Hepatocyte (in vitro differentiated cells): Measurements from ENCODE around the gene XG. TPM values are rescaled to one million over a fixed set of nuclear protein-coding genes. Genes with fewer than 3 reads are reported as not detected.

Experiments
- DNase-seq: peaks from one replicate; pipeline ENCODE4 v3.0.0-alpha.2; 2016; ENCODE audit warnings: low spot score
- H2AFZ ChIP-seq: fragments of 200-600 bp; sonication (generic); 2 replicates; pipeline ENCODE4 v1.6.0; 2016; ENCODE audit warnings: antibody characterized with exemption, mild to moderate bottlenecking
- H3K27ac ChIP-seq: fragments of 200-600 bp; sonication (generic); 2 replicates; pipeline ENCODE4 v1.5.1; 2016; ENCODE audit warnings: mild to moderate bottlenecking
- H3K27me3 ChIP-seq: fragments of 200-600 bp; sonication (generic); 2 replicates; pipeline ENCODE4 v1.6.1; 2016
- H3K36me3 ChIP-seq: fragments of 200-600 bp; sonication (generic); replicated peaks from 2 replicates; pipeline ENCODE4 v1.5.1; 2016; ENCODE audit warnings: low read depth; ENCODE audit not compliant: insufficient read depth
- H3K4me1 ChIP-seq: fragments of 200-600 bp; sonication (generic); 2 replicates; pipeline ENCODE4 v1.5.1; 2016; ENCODE audit warnings: mild to moderate bottlenecking, moderate library complexity; ENCODE audit not compliant: insufficient read depth
- H3K4me2 ChIP-seq: fragments of 200-600 bp; sonication (generic); 2 replicates; pipeline ENCODE4 v1.6.0; 2016
- H3K4me3 ChIP-seq: fragments of 200-600 bp; sonication (generic); 2 replicates; pipeline ENCODE4 v1.5.1; 2016; ENCODE audit warnings: mild to moderate bottlenecking
- H3K79me2 ChIP-seq: fragments of 200-600 bp; sonication (generic); 2 replicates; pipeline ENCODE4 v1.6.0; 2017; ENCODE audit warnings: mild to moderate bottlenecking
- H3K9me2 ChIP-seq: fragments of 200-600 bp; sonication (generic); replicated peaks from 2 replicates; pipeline ENCODE4 v1.6.0; 2017; ENCODE audit warnings: mild to moderate bottlenecking; ENCODE audit not compliant: insufficient read depth
- H3K9me3 ChIP-seq: fragments of 200-600 bp; sonication (generic); 2 replicates; pipeline ENCODE4 v1.5.1; 2016; ENCODE audit warnings: low read depth, mild to moderate bottlenecking
- H4K20me1 ChIP-seq: fragments of 200-600 bp; sonication (generic); 2 replicates; pipeline ENCODE4 v1.6.0; 2016; ENCODE audit warnings: mild to moderate bottlenecking; ENCODE audit not compliant: insufficient read depth, poor library complexity, severe bottlenecking
- CTCF ChIP-seq: fragments of 200-600 bp; sonication (generic); IDR thresholded peaks from 2 replicates; pipeline ENCODE4 v1.5.1; 2016; ENCODE audit warnings: antibody characterized with exemption, mild to moderate bottlenecking; ENCODE audit not compliant: poor library complexity
- EZH2 ChIP-seq: fragments of 200-600 bp; sonication (generic); IDR thresholded peaks from 2 replicates; pipeline ENCODE4 v1.6.1; 2016; ENCODE audit warnings: antibody characterized with exemption, mild to moderate bottlenecking, borderline replicate concordance
- EZH2phosphoT487 ChIP-seq: fragments of 200-600 bp; sonication (generic); IDR thresholded peaks from one replicate; pipeline ENCODE4 v1.6.1; 2018; ENCODE audit warnings: antibody characterized with exemption, mild to moderate bottlenecking, low read depth, moderate library complexity; ENCODE audit not compliant: unreplicated experiment, severe bottlenecking
- WGBS: methylation state at CpG from one replicate; pipeline ENCODE4 v1.1.6; 2016; ENCODE audit warnings: low lambda C conversion rate; ENCODE audit errors: missing lambda C conversion rate; 5-methylcytosine and 5-hydroxymethylcytosine counted together
- polyA plus RNA-seq: library from polyadenylated mRNA; unstranded; fragments of >200 nt; fragmentation: Nextera tagmentation; extraction: Ambion mirVana; gene quantifications from 2 replicates; pipeline ENCODE4 v1.2.1, GENCODE V29; 2016
- total RNA-seq: library from RNA; depleted of rRNA; stranded (reverse); fragments of >200 nt; gene quantifications from 2 replicates; pipeline ENCODE4 v1.2.3, GENCODE V29; 2014

Gene XG
- total and polyA plus RNA-seq, 2 experiments from 2014 or later, result 0.53 to 0.64 TPM

DNA sequence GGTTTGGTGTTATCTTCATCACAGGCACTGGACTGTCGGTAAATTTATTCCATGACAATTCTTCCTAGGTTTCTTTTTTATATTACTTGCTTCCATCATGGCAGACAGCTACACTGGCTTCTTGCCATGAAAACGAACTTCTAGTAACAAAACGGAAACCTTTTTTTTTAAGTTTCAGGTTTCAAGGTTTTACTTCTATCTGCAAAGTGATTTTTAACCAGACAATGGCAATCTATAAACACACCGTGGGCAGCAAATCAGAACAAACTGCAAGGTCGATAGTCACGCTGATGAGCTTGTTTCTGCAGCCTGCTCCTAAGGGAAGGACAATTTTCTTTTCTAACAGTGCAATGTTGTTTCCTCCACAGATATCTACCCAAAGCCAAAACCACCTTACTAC, 29.9 kb downstream of the XG start:
- Histone ChIP-seq H3K4me1 (peaks cover 11% of the 10 kb centered on the region), H3K79me2 (no peaks in the 10 kb centered on the region), H3K4me2 (peak overlapping the region; percentile 66), H3K27ac (peak overlapping the region; percentile 78), H3K9me2 (no peaks in the 10 kb centered on the region), H3K4me3 (no peak overlapping the region), H3K27me3 (no peaks in the 10 kb centered on the region), H2AFZ (peak overlapping the region; percentile 24), H3K9me3 (no peaks in the 10 kb centered on the region), H4K20me1 (no peaks in the 10 kb centered on the region), H3K36me3 (no peaks in the 10 kb centered on the region)
- 7% methylated on average over 6 of the region's 6 CpGs for WGBS
- TF ChIP-seq CTCF (no peak), EZH2 (no peak), EZH2phosphoT487 (no peak)
- DNase-seq, result no peak

GRCh38 chrX:2782171-2782570, 30.3 kb downstream of the XG start:
- H3K4me2 ChIP-seq, result peak overlapping the region; percentile 66

GRCh38 chrX:2782778-2783177, 30.9 kb downstream of the XG start:
- Histone ChIP-seq H3K4me1 (peaks cover 11% of the 10 kb centered on the region), H3K9me3 (no peaks in the 10 kb centered on the region), H3K36me3 (no peaks in the 10 kb centered on the region), H3K4me3 (no peak overlapping the region), H3K9me2 (no peaks in the 10 kb centered on the region), H4K20me1 (no peaks in the 10 kb centered on the region), H3K4me2 (peak overlapping the region; percentile 66), H3K79me2 (no peaks in the 10 kb centered on the region), H3K27ac (no peak overlapping the region), H3K27me3 (no peaks in the 10 kb centered on the region), H2AFZ (no peak overlapping the region)
- TF ChIP-seq EZH2phosphoT487, result no peak
- TF ChIP-seq CTCF, result no peak
- DNase-seq, result no peak
- WGBS, result 57% methylated on average over 4 of the region's 4 CpGs

More at GRCh38 chrX:2782171-2782570, 30.3 kb downstream of the XG start:
- Histone ChIP-seq H3K79me2 (no peaks in the 10 kb centered on the region), H3K9me3 (no peaks in the 10 kb centered on the region), H3K27me3 (no peaks in the 10 kb centered on the region), H2AFZ (peak overlapping the region; percentile 24), H3K27ac (peak overlapping the region; percentile 78), H4K20me1 (no peaks in the 10 kb centered on the region), H3K4me1 (peaks cover 11% of the 10 kb centered on the region), H3K36me3 (no peaks in the 10 kb centered on the region), H3K4me3 (no peak overlapping the region), H3K9me2 (no peaks in the 10 kb centered on the region)
- no peak for DNase-seq
- TF ChIP-seq CTCF, result no peak
- no peak for TF ChIP-seq EZH2
- no peak for TF ChIP-seq EZH2phosphoT487
- 42% methylated on average over 4 of the region's 4 CpGs for WGBS

DNA sequence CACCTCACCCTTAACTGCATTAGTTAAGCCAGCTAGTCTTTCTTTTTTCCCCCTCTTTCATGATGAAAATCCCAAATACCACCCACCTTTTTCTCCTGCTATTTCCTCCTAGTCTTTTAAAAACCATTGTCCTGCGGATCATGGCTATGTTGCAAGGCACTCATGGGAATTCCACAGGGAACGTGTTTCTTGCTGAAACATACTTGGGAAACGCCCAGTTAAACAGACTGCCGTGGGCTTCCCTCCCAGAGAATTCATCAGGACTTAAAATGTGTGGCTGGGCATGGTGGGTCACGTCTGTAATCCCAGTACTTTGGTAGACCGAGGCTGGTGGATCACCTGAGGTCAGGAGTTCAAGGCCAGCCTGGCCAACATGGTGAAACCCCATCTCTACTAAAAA, 32.2 kb downstream of the XG start:
- no peak for TF ChIP-seq CTCF
- no peak for TF ChIP-seq EZH2phosphoT487
- TF ChIP-seq EZH2, result no peak
- Histone ChIP-seq H2AFZ (no peak overlapping the region), H3K27me3 (no peaks in the 10 kb centered on the region), H3K27ac (no peak overlapping the region), H3K4me1 (peaks cover 11% of the 10 kb centered on the region), H3K4me2 (no peak overlapping the region), H4K20me1 (no peaks in the 10 kb centered on the region), H3K36me3 (no peaks in the 10 kb centered on the region), H3K79me2 (no peaks in the 10 kb centered on the region), H3K4me3 (no peak overlapping the region), H3K9me3 (no peaks in the 10 kb centered on the region), H3K9me2 (no peaks in the 10 kb centered on the region)
- no peak for DNase-seq
- 86% methylated on average over 6 of the region's 6 CpGs for whole genome bisulfite sequencing
